HCT116 (cell line): ENCODE results near the gene ARPC1A.

ENCODE experiments used
- EGR1 ChIP-seq: IDR thresholded peaks from 2 replicates; pipeline ENCODE4 v1.6.1; 2012; ENCODE audit warnings: low read depth
- ELF1 ChIP-seq: IDR thresholded peaks from 2 replicates; pipeline ENCODE4 v1.6.1; 2012; ENCODE audit warnings: low read depth, borderline replicate concordance
- EZH2 ChIP-seq: fragments of 200-600 bp; sonication (generic); IDR thresholded peaks from 2 replicates; pipeline ENCODE4 v1.6.1; 2017; ENCODE audit warnings: antibody characterized with exemption, mixed run types
- EZH2phosphoT487 ChIP-seq: fragments of 200-600 bp; IDR thresholded peaks from 2 replicates; pipeline ENCODE4 v1.6.1; 2018; ENCODE audit warnings: antibody characterized with exemption, borderline replicate concordance
- JUND ChIP-seq: IDR thresholded peaks from 2 replicates; pipeline ENCODE4 v1.6.1; 2012
- POLR2A ChIP-seq: IDR thresholded peaks from 2 replicates; pipeline ENCODE4 v1.7.0; 2011; ENCODE audit warnings: borderline replicate concordance; ENCODE audit not compliant: insufficient read depth, insufficient read length; ENCODE audit errors: extremely low read depth
- POLR2AphosphoS5 ChIP-seq: IDR thresholded peaks from 2 replicates; pipeline ENCODE4 v1.6.1; 2011; ENCODE audit warnings: mild to moderate bottlenecking, low read depth, low read length, moderate library complexity
- RAD21 ChIP-seq: IDR thresholded peaks from 2 replicates; pipeline ENCODE4 v1.6.1; 2012; ENCODE audit warnings: low read depth, mild to moderate bottlenecking
- SP1 ChIP-seq: IDR thresholded peaks from 2 replicates; pipeline ENCODE4 v1.6.1; 2012; ENCODE audit warnings: low read depth
- ZNF274 ChIP-seq: fragments of 200-500 bp; sonication (Bioruptor generic); IDR thresholded peaks from 2 replicates; pipeline ENCODE4 v1.6.1; 2014; ENCODE audit warnings: mild to moderate bottlenecking, low read depth, low read length, inconsistent platforms
- TF ChIP-seq, protein P1 (sequence below), 3 experiments: fragments of 200-600 bp in 1 of 3; sonication (generic) in 1 of 3; IDR thresholded peaks in 2 of 3; conservative IDR thresholded peaks in 1 of 3; 2 replicates each; pipeline ENCODE4 v1.5.1; 2012 to 2017; ENCODE audit warnings: low read depth in 2 of 3, low read length in 2 of 3, antibody characterized with exemption in 1 of 3, borderline replicate concordance in 1 of 3, control low read depth in 1 of 3, mild to moderate bottlenecking in 1 of 3, mixed read lengths in 1 of 3, mixed run types in 1 of 3, moderate library complexity in 1 of 3; ENCODE audit not compliant: insufficient read depth in 1 of 3
- TF ChIP-seq, protein P2 (sequence below): IDR thresholded peaks from 2 replicates; pipeline ENCODE4 v1.6.1; 2012

DNA sequence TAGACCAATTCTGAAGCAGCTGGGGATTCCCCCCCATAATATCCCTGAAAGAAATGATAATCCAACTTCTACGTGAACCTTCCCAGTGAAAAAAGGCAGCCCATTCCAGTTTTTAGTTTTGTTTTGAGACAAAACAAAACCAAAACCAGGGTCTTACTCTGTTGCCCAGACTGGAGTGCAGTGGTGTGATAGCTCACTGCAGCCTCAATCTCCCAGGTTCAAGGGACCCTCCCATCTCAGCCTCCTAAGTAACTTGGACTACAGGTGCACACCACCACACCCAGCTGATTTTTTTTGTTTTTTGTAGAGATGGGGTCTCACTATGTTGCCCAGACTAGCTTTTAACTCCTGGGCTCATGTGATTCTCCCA lies 12.5 kb upstream of the ARPC1A start:
- TF ChIP-seq, protein P1, sequence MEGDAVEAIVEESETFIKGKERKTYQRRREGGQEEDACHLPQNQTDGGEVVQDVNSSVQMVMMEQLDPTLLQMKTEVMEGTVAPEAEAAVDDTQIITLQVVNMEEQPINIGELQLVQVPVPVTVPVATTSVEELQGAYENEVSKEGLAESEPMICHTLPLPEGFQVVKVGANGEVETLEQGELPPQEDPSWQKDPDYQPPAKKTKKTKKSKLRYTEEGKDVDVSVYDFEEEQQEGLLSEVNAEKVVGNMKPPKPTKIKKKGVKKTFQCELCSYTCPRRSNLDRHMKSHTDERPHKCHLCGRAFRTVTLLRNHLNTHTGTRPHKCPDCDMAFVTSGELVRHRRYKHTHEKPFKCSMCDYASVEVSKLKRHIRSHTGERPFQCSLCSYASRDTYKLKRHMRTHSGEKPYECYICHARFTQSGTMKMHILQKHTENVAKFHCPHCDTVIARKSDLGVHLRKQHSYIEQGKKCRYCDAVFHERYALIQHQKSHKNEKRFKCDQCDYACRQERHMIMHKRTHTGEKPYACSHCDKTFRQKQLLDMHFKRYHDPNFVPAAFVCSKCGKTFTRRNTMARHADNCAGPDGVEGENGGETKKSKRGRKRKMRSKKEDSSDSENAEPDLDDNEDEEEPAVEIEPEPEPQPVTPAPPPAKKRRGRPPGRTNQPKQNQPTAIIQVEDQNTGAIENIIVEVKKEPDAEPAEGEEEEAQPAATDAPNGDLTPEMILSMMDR (IDR thresholded peaks at IDR 0.05 in 2 of 3, conservative IDR thresholded peaks at IDR 0.05 in 1 of 3; ENCODE audit: borderline replicate concordance in 1 of 3, insufficient read depth in 1 of 3, low read depth in 2 of 3, low read length in 2 of 3): no peak
- TF ChIP-seq EGR1 (no peak), RAD21 (no peak), POLR2A (no peak), ZNF274 (no peak), POLR2AphosphoS5 (no peak), JUND (no peak), ELF1 (no peak), EZH2phosphoT487 (no peak), EZH2 (no peak), SP1 (no peak)
- TF ChIP-seq, protein P2, sequence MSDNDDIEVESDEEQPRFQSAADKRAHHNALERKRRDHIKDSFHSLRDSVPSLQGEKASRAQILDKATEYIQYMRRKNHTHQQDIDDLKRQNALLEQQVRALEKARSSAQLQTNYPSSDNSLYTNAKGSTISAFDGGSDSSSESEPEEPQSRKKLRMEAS: no peak
